RKO (cell line): ENCODE data around the gene IL17A.

ENCODE experiments used
- DNase-seq: peaks from one replicate; pipeline ENCODE4 v3.0.0-alpha.2; 2016; ENCODE audit warnings: low spot score

IL17A gene

DNA sequence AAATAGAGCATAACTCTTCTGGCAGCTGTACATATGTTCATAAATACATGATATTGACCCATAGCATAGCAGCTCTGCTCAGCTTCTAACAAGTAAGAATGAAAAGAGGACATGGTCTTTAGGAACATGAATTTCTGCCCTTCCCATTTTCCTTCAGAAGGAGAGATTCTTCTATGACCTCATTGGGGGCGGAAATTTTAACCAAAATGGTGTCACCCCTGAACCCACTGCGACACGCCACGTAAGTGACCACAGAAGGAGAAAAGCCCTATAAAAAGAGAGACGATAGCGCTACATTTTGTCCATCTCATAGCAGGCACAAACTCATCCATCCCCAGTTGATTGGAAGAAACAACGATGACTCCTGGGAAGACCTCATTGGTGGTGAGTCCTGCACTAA lies at the start of gene IL17A:
TSS of gene IL17A (plus strand) at position 301 of the 400 bp plus-strand sequence. CDS start at position 358, 57 bp downstream.
- no peak for DNase-seq

DNA sequence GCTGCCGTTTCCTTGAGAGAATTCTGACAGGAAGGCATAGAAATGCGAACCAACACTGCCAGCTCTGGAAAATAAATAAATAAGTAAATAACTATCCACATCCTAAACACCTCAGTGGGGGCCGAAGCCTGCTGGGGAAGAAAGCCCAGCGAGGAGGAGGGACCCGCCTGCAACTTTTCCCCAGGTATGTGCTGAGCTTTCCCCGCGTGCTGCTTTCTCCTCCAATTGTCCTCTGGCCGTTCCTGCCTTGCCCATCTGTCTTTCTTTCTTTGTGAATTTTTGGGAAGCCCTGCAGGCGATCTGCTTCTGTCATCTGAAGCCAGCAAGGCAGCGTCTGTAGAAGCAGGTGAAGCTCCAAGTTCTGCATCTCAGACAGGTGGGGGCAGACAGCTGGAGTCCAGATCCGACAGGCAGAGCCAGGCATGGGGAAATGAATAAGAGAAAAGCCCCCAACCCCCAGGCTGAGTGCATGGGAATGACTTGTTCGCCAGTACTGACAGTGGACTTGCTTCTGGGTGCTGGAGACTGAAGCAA lies 49.2 kb upstream of the IL17A start:
- DNase-seq = no peak

DNA sequence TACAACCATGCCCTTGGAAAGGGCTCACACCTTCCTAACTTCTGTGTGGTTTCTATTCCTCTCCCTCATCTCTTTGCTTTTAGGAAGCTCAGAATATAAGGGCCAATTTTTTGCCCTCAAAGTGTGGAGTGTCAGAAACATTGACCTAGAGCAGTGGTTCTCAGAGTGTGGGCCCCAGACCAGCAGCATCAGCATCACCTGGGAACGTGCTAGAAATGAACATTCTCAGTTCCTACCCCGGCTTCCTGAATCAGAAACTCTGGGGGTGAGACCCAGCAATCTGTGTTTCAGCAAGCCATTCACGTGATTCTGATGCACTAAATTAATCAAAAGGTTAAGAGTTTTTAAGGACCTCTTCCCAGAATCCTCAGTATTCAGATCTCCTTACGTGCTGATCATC lies 47.9 kb upstream of the IL17A start:
- no peak for DNase-seq

DNA sequence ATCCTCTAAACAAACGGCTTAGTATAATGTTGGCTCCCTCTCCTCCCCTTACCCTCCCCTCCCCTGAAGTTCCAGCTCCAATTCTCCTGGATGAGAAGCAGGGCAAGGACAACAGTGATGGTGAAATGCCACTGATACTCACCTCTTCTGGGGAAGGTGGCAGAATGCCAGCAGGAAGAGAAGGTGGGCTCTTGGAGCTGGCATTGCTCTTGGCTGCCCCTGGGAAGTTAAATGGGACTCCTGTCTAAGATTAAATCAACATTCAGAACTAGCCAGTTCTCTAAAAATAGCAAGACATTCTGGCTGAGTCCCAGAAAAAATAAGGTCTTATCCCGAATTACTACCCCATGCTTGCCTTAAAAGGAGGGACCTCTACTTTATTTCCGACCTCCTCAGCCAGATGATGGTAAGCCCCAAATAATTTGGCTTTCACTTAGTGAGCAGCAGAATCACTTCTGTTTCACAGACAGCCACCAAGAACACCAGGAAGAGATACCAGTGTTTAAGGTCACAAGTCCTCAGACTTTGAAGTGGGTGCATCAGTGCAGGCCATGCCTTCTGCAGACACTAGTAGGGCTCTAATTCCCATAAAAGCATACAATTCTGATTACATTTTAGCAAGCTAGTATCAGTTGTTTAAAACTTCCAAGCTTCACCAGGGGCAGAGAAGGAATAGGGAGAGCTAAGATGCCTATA lies 46.0 kb upstream of the IL17A start:
- DNase-seq = no peak

DNA sequence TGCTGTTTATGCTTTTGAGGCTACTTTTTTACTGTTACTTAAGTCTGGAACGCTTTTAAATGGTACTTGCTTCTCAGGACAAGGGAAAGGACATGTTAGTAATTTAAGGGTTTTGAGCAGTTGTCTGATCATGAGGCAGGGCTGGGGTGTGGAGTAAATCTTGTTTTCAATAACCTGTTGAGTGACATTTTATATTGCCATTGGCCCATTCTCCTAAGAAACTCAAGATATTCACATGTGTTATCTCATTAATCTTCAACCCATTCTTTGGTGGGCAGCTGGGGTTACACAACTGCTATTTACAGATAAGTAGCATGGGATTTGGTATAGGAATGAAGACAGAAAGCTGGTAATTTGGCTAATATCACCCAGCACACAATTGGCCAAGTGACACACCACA lies 44.6 kb upstream of the IL17A start:
- DNase-seq = no peak

DNA sequence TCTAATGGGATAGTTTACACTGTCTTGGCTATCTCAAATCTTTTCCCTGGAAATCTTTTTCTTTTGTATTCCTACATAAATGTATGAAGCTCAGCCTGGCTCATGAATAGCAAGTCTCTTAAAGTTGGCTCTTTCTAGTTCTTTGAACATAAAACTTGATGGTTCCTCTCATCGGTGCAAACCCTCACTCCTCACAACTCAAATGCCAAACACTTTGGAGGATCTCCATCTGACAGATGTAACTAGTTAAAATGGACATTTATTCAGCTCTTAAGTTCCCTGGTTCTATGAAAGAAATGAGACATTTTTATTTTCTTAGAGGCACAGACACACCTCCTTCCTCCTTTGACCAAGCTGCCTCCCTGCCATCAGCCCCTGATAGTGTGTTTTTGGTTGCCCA lies 43.6 kb upstream of the IL17A start:
- no peak for DNase-seq

DNA sequence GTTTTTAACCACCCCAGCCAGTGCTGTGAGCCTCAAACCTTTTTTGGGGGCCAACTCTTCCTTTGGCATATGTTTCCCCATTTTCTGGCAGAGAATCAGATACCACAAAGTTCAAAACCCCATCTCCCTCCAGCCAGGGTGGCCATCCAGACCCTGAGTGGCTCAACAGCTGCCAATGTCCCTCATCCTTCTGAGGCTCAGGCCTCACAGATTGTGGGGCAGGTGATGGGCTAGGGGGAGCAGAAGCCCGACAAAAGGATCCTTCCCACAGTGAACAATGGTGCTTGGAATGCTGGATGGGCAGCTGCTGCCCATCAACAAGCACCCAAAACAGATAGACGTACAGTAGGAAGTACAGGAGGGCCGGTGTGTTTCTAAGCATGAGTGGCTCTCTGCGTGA lies 42.6 kb upstream of the IL17A start:
- no peak for DNase-seq

DNA sequence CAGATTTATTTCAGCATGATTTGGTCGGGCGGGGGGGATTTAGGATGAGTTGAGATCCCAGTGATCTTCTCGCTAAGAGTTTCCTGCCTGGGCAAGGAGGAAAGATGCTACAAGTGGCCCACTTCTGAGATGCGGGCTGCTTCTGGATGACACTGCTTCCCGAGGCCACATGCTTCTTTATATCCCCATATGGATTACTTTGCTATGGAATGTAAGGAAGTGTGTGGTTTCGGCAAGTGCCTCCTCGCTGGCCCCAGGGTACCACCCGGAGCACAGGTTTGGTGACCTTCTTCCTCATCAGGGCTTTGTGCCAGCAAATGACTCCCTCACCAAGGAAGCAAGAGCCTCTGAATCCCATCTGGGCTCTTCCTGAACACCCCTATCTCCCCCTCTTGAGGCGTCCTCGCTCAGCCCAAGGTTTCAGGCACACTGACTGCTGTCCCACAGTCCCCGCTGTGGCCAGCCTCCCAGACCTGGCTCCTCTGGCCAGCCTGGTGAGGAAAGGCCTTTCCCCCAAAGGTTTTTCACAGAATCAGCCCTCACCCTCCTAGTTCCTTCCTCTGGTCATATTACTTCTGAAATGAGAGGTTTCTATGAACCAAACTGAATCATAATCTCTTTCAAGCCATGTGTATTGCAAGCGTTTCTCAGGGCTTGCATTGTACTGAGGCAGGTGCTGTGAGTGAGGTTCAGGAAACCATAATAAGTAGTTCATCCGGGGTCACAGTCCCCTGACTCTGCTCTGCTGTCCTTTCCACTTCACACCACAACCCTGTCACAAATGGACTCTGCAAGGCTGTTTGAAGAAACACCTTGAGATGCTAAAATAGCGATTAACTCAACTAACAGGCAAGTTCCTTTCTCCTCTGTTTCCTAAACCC lies 41.7 kb upstream of the IL17A start:
- no peak for DNase-seq

DNA sequence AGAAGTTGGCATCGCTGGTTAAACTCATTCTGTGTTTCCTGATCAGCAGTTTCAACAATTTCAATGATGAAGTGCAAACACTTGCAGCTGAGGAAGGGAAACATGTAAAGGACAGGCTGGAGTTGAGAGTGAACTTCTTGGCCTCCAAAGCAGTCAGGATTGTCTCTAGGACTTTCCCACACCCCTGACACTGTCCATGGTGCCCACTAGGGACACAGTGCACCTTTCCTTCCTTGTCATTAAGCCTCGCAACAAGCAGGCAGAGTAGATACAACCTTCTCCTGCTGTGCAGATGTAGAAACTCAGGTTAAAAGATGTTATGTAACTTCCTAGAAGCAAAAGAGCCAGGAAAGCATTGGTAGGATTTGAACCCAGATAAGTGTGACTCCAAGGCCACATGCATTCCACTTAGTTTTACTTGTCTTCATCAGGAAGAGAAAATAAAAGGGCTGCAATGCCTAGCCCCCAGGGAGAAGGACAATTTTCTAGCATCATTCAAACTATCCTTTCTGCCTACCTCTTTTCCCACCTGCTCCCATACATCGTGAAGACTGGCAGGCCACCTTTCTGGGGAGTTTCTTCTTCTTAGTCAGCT lies 39.2 kb upstream of the IL17A start:
- no peak for DNase-seq

DNA sequence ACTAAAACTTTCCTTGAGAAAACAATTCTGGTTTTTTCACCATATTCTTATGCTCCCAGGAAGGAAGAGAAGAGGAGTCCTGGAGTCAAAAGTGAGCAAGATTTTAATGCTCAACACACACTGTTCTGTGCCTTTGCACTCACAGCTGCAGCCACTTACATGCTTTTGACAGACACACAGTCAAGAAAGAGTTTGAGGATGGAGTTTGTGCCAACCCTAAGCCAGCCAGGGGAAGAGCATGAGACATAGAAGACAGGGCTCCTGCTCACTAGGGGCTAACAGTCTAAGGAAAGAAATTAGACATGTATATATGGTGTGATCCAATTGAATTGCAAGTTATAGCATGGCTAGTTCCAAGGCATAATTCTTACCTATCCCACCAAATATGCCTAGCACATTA lies 37.1 kb upstream of the IL17A start:
- no peak for DNase-seq

DNA sequence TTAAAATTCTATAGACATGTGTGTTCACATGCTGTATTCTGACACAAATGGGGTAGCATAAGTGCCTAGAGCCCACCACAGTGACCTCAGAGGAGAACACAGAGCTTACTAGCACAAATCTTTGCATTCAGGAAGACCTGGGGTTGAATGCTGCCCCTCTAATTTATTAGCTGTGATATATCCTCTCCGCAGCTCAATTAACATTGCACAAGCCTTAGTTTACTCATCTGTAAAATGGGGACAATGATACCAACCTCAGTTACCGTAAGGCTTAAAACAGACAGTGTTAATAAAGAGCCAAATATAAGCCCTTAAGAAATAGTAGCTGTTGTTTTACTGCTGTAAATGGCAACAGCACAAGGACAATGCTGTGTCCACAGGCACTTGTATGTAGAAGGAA lies 36.2 kb upstream of the IL17A start:
- no peak for DNase-seq

DNA sequence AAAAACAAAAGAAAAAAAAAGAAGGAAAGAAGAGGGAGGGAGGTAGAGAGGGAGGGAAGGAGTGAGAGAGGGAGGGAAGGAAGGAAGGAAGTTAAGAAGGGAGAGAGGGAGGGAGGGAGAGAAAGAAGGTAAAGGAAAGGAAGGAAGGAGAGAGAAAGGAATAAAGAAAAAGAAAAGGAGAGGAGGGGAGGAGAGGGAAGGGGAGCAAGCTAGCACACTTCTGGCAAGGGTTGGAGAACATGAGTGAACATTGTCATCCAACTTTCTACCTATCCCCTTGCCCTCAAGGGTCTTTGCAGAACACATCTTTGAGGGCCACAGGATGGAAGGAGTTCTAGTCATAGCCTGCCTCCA lies 34.1 kb upstream of the IL17A start:
- no peak for DNase-seq

DNA sequence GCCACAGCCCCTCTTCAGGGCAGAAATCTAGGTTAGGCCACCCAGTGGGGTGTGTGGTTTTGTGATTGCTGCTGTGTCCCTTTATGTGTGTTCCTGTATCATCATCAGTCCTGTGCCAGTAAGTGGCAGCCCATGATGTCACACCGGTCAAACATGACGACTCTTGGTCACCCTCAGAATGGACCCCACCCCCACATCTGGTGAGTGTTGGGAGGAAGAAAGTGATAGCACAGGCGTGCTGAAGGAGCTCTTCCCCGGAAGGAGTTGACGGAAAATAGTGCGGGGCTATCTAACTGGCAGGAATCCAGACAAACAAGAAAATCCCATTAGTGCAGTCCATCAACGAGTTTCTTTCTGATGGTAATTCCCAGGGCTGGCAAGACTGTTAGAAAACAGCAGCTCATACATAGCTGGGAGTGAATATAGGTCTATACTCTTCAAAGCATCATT lies 33.4 kb upstream of the IL17A start:
- DNase-seq = no peak

DNA sequence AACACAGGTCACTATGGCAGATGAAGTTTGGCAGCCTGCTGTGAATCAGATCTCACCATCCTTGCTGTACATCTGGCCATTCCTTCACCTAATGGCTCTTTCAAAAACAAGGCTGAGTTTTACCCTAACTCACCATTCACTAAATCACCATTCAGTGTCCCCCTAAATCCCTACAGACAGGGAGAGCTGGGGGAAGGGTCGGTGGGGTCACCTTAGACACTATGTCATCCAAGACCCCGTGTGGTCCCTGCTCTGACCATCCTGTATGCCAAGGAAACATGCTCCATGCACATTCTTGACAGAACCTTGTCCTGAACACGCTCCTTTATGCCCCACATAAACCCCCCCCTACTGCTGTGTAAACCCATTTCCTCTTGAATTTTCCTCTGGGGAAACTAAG lies 31.8 kb upstream of the IL17A start:
- DNase-seq = no peak

DNA sequence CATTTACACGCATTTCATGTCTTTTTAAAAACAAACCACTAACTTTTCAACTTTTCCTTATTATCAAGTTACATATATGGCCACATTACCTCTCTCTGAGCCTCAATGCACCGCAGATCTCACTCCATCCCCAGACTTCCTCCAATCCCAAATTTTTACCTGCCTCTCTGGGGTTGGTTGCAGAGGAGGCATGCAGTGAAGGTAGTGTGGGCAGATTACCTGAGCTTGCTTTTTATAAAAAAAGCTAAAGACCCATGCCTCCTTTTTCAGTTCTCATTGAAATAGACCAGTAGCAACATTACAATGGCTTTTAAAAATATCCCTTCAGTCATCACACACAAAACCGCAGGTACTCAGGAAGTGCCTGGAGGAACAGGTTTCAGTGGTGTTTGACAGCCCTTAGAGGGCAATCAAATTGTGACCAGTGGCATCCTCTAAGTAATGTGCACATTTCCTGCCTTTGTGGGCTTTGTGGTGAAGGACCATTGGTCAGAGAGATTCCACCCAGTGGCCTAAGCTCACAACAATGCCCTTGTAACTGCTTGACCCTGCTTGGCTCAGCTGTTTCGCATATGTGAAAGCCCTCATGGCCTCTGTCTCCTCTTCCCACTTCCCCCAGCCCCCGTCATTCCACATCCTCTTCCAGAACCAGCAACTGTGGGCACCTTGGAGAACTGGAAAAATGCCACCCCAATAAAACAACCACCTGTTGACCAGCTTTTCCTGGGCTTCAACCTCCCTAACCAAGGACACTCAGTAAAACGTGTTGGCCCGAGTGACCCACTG lies 30.2 kb upstream of the IL17A start:
- no peak for DNase-seq

DNA sequence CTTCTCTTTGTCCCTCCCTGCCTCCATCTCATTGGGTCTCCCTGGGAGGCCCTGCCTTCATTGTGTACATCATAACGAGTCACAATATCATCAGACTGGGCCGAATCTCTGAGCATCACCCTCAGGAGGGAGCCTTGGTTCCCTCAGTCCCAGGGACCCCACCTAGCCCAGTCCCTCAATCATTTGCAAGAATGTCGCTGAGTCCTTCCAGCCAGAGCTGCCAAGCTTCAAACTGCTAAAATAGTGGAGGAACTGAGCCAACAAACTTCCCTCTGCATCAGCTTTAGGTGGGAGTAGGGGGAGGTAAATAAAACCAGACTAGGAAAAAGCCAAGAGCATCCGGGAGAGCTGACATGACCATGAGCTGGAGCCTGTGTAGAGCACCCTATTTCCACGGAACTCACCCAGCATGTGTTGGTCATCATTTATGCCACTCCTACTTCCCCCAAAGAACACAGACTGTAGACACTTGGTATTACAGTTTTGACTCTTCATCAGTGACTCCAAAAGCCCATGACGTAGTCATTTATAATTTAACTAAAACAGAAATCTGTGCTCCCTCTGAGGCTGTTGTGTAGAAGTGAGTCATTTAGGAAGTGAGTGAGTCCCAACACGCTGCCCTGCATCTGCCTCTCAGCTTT lies 28.8 kb upstream of the IL17A start:
- peak; percentile 84 for DNase-seq

DNA sequence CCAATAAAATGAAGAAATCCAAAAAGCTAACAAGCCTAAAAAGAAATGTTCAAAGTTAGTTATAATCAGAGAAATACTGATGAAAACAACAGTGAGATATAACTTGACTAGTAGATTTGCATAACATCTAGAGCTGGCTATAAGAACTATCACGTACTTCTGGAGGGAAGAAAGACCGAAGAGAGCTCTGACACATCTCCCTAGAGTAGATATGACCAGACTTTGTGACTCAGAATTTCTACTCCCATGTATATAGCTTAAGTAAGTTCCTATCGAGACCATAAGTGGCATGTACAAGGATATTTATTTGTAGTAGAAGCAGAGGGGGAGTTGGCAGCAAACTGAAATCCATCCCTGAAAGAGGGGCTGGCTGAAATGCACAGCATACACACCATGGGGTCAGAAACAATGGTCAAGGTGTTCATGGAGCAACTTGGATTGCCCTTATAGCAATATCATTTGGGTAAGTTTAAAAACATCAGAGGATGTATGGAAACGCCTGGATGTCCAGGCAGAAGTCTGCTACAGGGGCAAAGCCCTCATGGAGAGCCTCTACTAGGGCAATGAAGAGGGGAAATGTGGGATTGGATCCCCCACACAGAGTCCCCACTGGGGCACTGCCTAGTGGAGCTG lies 25.6 kb upstream of the IL17A start:
- peak; percentile 28 for DNase-seq

DNA sequence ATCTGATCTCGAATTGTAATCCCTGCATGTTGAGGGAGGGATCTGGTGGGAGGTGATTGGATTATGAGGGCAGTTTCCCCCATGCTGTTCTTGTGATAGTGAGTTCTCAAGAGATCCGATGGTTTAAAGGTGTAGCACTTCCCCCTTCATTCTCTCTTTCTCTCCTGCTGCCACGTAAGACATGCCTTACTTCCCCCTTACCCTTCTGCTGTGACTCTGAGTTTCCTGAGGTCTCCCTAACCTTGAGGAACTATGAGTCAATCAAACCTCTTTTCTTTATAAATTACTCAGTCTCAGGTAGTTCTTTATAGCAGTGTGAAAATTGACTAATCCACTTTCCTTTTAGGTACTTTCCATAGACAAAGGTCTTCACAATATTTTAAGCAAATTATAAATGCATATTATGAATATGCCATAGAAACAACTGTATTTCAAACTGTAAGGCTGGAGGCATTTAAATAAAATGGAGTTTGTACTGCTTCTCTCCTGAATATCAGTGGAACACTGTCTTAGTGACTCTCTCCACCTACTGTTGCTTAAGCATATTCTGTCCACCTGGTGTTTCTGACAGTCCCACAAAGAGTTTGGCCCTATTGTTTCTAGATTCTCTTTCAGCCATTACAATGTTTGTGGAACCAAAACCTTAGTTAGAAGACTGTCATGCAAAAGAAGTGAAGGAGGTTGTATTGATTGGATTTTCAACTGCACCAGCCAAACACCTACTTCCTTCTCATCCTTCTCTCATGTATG lies 24.3 kb upstream of the IL17A start:
- no peak for DNase-seq

DNA sequence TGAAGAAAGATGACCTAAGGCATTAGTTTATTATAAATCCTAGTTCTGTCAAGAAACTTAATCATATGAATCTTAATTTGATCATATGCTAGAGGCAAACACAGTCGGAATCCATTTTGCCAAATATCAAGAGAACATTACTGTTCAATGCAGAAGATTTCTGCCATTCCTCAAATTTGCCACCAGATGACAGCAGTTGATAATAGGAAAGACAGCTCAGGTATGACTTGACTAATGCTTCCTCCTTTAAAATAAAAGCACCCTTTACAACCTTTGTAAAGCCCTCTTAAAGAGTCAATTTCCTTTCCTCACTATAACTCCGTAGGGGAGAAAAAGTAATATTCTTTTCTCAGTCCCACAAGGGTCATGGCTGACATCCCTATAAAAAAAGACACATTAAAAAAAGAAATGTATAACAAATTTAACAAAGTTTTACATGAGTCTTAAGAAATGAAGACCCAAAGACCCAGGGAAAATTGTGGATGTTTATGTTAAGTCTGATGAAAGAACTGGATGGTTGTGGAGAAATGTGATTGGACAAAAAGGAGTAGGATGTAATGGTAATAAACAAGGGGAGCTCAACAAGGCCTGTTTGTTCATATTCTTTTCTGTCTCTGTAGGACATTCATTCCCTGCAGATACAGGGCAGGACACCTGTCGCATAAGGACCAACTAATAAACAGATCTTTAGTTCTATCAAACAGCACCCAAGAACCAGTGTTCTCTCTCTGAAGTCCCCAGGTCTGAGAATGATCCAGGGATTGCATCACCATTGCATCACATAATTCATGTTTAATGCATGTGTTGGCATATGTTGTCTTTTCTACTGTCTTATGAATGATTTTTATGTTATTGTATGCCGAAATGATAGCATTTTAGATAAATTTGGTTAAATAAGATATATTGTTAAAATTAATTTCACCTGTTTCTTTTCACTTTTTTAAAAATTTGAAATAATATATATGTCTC lies 23.0 kb upstream of the IL17A start:
- DNase-seq = peak; percentile 72
